ENCODE measurements around the gene RPL27A. TPM values are rescaled to one million over a fixed set of nuclear protein-coding genes. Genes with fewer than 3 reads are reported as not detected.

The RPL27A gene
- total RNA-seq, 1 experiment from 2014 or later = 1,103 TPM

DNA sequence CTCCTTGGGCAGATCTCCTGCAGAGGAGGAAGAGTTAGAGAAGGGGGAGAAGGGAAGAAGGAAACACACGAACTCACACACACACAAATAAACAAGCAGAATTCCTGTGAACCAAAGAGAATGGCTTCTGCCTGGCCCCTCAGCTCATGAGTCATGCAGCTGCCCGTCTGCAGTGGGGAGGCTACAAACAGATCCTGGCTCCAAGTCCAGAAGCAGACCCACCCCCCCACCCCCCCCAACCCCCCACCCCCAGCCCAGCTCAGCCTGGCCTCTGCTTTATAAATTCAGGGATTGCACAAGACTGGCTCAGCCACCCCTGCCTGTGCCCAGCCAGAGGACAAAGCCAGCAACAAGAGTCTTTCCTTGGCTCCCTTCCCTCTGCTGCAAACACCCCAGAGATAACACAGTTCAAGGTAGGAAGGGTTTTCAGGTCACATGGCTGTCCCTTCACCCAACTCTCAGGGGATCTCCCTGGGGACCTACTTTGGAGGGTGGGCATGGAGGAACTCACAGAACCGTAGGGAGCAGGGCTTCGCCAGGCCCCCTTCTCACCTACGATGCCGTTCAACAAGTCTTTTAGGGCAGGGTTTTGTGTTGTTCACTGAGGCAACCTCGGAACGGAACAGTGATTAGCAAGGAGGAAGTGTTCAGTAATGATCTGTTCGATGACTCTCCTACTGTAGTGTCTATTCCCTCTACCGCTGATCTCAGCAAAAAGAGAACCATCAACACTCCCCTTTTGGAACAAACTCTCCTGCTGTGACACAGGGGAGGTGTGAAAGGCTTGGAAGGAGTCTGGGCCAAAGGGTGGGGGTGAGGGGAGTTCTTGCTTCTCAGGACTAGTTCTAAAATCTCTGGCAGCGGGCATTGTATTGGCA is 35.5 kb downstream of the RPL27A start:
- H3K27ac Mint-ChIP-seq = peak overlapping the region; percentile 87
- POLR2A ChIA-PET = no interaction called here
- no peak for ATAC-seq
- no peaks in the 10 kb centered on the region for H3K9me3 Mint-ChIP-seq
- H3K4me1 Mint-ChIP-seq = peaks cover 43% of the 10 kb centered on the region
- no peak for TF ChIP-seq RELA (CRISPR knock-in tag; IDR thresholded peaks at IDR 0.05; ENCODE audit: borderline replicate concordance)
- no peak for TF ChIP-seq EMX1 (CRISPR knock-in tag; IDR thresholded peaks at IDR 0.05)
- TF ChIP-seq FOXP1 (CRISPR knock-in tag; IDR thresholded peaks at IDR 0.05; ENCODE audit: borderline replicate concordance) = no peak
- no peak for TF ChIP-seq SP1 (CRISPR knock-in tag; conservative IDR thresholded peaks at IDR 0.05)
- TF ChIP-seq TEAD1 (CRISPR knock-in tag; IDR thresholded peaks at IDR 0.05) = no peak
- TF ChIP-seq IRF2 (CRISPR knock-in tag; IDR thresholded peaks at IDR 0.05; ENCODE audit: borderline replicate concordance, low read depth) = no peak
- TF ChIP-seq RORB (CRISPR knock-in tag; IDR thresholded peaks at IDR 0.05) = no peak
- no peak for TF ChIP-seq SMAD4 (CRISPR knock-in tag; IDR thresholded peaks at IDR 0.05)
- TF ChIP-seq CBFB (CRISPR knock-in tag; IDR thresholded peaks at IDR 0.05; ENCODE audit: low read depth) = no peak
- TF ChIP-seq ZNF532 (CRISPR knock-in tag; IDR thresholded peaks at IDR 0.05; ENCODE audit: borderline replicate concordance) = no peak
- no peak for TF ChIP-seq SOX15 (CRISPR knock-in tag; IDR thresholded peaks at IDR 0.05)
- no peak for TF ChIP-seq GRHL2 (CRISPR knock-in tag; IDR thresholded peaks at IDR 0.05; ENCODE audit: insufficient replicate concordance, severe bottlenecking)
- no peak for TF ChIP-seq MXD4 (CRISPR knock-in tag; IDR thresholded peaks at IDR 0.05; ENCODE audit: borderline replicate concordance)
- TF ChIP-seq, protein P1, sequence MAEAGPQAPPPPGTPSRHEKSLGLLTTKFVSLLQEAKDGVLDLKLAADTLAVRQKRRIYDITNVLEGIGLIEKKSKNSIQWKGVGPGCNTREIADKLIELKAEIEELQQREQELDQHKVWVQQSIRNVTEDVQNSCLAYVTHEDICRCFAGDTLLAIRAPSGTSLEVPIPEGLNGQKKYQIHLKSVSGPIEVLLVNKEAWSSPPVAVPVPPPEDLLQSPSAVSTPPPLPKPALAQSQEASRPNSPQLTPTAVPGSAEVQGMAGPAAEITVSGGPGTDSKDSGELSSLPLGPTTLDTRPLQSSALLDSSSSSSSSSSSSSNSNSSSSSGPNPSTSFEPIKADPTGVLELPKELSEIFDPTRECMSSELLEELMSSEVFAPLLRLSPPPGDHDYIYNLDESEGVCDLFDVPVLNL (CRISPR knock-in tag; IDR thresholded peaks at IDR 0.05; ENCODE audit: borderline replicate concordance, low read depth) = no peak
- no peak for TF ChIP-seq ATF1 (CRISPR knock-in tag; IDR thresholded peaks at IDR 0.05)
- TF ChIP-seq, protein P2, sequence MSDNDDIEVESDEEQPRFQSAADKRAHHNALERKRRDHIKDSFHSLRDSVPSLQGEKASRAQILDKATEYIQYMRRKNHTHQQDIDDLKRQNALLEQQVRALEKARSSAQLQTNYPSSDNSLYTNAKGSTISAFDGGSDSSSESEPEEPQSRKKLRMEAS (CRISPR knock-in tag; IDR thresholded peaks at IDR 0.05) = no peak
- no peak for TF ChIP-seq ETV6 (CRISPR knock-in tag; IDR thresholded peaks at IDR 0.05)
- no peaks in the 10 kb centered on the region for H3K27me3 Mint-ChIP-seq (ENCODE audit: low read depth)
- CTCF ChIA-PET = no interaction called here
- peaks cover 16% of the 10 kb centered on the region for H3K36me3 Mint-ChIP-seq
- DNase-seq (ENCODE audit: low spot score) = no peak
- no peak overlapping the region for H3K4me3 Mint-ChIP-seq

- ATAC-seq (no peak), DNase-seq (ENCODE audit: low spot score) (no peak)
- peaks cover 53% of the 10 kb centered on the region for H3K4me1 Mint-ChIP-seq
- no peak overlapping the region for H3K4me3 Mint-ChIP-seq
- H3K36me3 Mint-ChIP-seq = peaks cover 16% of the 10 kb centered on the region
- no peak overlapping the region for H3K27ac Mint-ChIP-seq
- POLR2A ChIA-PET = no interaction called here
- H3K9me3 Mint-ChIP-seq = no peaks in the 10 kb centered on the region
- no peaks in the 10 kb centered on the region for H3K27me3 Mint-ChIP-seq (ENCODE audit: low read depth)
- CTCF ChIA-PET = interaction anchor here (1.1 kb wide), 1 partner anchor 95 kb away, joined by 5 read pairs; no protein-coding TSS in a partner anchor
- TF ChIP-seq RELA (CRISPR knock-in tag; IDR thresholded peaks at IDR 0.05; ENCODE audit: borderline replicate concordance) (no peak), FOXJ3 (CRISPR knock-in tag; IDR thresholded peaks at IDR 0.05; ENCODE audit: borderline replicate concordance) (no peak), ZNF232 (CRISPR knock-in tag; IDR thresholded peaks at IDR 0.05) (no peak), ZNF263 (CRISPR knock-in tag; IDR thresholded peaks at IDR 0.05; ENCODE audit: low read depth) (no peak), AFF4 (CRISPR knock-in tag; IDR thresholded peaks at IDR 0.05; ENCODE audit: borderline replicate concordance) (no peak), ATF2 (CRISPR knock-in tag; IDR thresholded peaks at IDR 0.05; ENCODE audit: borderline replicate concordance, low read depth) (no peak)
- TF ChIP-seq, protein P3, sequence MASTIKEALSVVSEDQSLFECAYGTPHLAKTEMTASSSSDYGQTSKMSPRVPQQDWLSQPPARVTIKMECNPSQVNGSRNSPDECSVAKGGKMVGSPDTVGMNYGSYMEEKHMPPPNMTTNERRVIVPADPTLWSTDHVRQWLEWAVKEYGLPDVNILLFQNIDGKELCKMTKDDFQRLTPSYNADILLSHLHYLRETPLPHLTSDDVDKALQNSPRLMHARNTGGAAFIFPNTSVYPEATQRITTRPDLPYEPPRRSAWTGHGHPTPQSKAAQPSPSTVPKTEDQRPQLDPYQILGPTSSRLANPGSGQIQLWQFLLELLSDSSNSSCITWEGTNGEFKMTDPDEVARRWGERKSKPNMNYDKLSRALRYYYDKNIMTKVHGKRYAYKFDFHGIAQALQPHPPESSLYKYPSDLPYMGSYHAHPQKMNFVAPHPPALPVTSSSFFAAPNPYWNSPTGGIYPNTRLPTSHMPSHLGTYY (CRISPR knock-in tag; IDR thresholded peaks at IDR 0.05) = no peak
These were observed 36.6 kb downstream of the RPL27A start for GRCh38 chr11:8719211-8719649.
